ENCODE data around the gene DGKB.

DGKB gene

DNA sequence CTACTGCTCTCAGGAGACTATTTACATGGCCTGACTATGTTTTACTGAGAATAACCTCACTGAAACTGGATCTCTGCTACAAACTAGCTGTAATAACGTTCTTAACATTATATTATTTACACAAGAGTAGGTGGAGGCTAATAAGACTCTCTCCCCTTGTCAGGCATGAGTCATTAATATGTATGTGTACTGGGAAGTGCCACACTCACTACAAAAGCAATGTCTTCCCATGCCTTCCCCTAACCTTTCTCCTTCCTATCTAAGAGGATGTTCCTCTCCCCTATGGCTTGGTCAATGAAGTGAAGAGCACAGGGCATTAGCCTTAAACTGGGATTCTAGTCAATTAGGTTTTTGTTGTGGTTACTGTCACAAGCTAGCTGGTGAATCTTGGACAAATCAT lies 147.9 kb downstream of the DGKB start:
- DNase-seq: no peak

DNA sequence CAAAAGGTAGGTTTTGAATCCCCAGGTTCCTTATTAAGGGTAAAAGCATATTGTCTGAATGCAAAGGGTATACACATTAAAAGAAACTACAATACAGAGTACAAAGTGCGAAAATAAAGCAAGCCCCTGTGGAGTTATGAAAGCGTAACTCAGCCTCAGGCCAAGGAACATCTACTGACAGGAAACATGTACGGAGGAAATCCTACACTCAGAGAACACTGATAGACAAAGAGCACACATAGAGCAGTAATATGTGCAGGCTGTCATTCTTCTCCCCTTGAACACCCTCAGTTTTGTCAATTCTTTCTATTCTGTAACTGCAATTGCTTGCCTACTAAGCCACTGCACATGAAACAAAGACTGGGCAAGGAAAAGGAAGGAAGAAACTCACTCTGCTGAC lies 150.2 kb downstream of the DGKB start:
- DNase-seq: no peak

DNA sequence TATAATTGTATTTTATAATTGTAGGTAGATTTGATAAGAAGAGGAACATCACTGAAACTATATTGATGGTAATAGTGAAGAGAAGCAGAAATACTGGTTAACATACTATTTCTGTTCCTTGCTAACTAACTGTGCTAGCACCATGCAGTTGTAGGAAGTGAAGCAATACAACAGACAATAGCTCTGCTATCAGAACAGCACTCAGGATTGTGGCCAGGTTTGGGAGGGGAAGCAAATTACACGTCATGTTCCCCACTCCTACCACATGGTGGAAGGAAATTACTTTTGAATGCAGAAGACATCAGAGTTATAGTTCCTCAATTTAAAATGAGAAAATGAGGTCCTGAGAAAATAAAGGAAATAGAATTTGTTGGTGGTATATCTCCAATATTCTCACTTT lies 151.1 kb downstream of the DGKB start:
- DNase-seq: no peak

DNA sequence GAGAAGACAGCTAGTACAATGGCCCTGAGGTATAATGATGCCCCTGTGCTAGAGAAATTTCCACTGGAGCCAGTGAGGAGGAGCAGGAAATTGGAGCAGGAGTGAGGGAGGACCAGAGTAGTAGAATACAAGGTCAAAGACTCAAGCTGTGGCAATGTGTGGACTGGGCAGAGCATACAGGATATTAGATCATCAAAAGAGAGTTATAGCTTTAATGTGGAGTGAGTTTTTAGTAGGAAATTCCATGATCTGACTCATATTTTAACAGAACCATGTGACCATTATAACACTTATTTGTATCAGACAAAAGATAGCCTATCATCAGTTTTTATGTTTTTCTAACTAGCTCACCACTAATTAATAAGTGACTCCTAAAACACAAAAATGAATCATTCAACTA lies 154.1 kb downstream of the DGKB start:
- peak in 1 of 14 donors; percentile 5 for DNase-seq

DNA sequence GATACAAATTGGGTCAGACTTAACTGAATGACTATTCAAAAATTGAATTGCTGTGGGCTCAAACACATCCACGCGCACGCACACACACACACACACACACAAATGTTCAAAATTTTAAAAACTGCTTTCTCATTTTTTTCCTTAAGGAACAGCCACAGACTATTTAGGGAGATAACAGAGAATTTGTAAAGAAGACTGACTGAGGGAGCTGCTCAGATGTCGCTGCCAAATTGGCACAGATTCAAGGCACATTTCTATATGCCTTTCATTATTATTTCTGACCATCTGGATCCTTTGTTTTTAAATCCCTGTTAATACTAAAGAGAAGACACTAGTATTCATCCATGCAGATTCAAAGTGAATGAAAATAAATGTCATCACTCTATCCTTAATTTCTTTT lies 154.8 kb downstream of the DGKB start:
- peak in 1 of 14 donors; percentile 62 for DNase-seq

DNA sequence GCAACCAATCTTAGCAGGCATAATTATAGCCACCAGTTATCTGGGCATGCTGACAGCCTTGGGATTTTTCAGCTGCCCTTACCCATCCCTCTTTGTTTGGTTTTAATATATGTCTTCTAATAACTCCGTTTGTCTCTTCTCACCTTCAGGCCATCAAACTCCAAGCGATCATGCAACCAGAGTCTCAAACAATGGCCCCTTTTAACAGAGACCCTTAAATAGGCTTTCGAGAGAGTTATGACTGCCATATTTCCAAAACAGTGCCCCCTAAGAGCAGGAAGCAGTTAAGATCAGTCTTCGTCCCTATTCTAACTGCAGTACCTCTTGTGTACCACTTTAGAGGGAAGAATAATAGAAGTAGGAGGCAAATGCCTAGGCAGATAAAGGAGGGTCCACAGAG lies 157.5 kb downstream of the DGKB start:
- DNase-seq: no peak

DNA sequence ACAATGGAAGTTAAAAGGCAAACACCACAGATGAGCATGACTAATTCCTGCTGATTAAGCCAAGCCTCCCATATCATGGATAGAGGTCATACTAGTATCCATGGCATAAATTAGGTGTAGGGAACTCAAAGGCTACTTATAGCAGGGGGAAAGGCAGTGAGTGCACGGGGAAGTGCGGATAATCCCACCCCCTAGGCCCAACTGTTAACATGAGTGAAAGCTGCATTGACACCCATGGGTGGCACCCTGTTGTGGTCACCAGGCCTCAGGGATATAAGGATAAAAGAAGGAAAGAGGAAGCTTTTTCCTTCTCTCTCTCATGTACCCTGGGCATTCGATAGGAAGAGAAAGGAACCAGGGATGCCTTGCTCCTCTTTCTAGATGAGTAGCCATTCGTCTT lies 161.9 kb downstream of the DGKB start:
- no peak for DNase-seq

DNA sequence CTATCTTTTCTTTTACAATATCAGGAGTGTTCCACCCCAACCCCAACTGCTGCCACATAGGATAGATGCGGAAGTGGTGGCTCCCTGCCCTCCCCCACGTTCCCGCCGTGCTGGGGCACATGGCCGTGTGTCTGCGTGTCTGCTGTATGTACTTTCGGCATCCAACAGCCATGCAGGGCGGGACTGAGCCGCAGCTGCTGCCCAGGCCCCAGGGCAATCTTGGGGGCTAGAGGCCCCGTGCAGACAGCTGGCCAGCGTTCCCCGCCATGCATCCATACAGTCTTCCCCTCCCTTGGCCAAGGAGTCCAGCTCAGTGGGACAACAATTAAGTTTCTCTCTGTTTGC lies 162.7 kb downstream of the DGKB start:
- no peak for DNase-seq

DNA sequence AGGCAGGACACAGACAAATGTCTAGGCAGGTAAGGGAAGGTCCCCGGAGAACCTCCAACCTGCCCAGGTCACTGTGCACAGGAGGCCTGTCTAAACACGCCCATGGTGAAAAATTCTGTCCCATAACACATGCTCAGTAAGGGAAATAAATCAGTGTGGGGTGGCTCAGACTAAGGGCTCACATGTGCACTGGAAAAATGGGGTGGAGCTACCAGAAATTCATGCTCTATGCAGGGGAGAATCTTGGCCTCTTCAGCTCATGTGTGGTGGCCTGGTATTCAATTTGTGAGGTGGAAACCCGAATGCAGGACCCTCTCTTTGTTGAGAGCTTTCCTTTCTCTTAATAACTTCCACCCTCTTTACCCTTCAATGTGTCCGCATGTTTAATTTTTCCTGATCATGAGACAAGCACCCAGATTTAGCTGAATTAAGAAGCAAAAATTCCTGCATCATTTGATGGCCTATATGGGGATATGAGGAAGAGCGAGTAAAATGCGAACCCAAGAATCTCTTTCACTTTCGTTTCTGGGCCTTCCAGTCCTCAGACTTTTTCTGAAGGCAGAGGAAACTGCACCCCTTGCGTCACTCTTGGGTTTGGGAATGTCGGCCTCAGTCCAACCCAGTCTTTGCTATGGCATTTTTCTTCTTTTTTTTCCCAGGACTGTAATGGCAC lies 163.2 kb downstream of the DGKB start:
- DNase-seq: no peak

DNA sequence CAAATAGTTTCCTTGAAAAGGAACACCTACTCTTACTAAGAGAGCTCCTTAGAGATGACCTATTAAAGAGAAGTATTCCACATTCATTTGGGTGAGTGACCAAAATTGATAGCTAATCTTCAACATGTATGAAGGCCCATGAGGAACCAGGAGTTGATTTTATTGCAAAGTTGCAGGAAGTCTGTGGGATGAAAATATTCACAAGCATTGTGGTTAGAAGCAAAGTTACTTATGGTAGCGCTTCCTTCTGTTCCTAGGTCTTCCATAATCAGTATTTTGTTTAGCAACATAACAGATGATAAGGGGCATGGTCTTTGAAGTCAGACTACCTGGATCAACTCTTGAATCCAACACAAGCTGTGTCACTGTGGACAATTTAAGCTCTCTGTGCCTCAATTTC lies 164.5 kb downstream of the DGKB start:
- no peak for DNase-seq

DNA sequence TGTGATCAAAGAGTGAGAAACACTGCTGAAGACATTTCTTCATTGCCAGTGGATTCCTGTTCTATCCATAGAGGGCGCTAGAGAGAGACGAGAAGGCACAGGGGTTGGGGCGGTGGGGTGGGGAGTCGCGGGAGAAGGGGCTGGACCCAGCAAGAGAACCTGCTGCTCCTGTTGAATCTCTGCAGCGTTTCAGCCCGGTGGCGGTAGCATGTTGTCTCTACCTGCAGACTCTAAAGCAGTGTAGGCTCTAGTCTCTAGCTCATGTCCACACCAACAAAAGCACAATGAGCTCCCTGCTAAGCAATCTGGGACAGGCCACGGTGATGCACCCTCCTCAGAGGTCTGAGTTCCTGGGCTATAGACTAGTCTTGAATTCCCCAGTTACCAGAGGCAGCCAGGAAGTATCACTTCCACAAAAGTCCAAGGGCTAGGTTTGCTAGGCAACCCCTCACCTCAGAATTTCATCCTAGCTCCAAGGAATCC lies 167.7 kb downstream of the DGKB start:
- no peak for DNase-seq

DNA sequence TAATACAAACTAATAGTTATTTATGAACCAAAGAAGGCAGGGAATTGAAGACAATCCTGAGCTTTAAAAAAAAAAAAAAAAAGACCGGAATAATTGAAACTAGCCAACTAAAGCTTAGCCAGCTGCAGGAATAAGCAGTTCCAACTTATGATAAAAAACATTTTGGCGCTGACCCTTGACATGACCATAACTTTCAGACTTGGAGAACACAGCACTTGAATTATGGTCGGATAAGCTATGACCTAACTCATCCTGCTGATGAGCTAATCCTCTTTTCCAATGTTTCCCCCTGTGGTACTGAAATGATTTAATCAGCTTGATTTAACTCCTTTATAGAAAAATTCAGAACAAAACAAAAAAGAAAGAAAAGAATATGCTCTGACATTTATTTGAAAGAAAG lies 181.8 kb downstream of the DGKB start:
- DNase-seq: no peak

DNA sequence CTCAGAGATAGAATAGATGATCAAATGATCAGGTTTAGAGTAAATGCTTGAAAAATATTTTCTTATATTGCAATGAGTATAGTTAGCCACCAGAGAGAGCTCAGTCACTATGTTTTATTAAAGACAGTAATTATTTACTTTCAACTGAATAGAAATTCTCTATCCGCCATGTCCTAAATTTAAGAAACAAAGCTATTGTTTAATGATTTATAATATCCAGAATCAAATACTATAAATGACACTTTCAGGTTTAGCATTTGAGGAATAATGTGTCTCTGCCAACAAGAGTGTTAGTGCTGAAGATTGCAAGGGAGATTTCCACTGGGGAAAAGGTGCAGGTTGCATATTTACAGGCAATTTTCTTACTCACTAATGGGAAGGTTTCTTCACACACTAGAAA lies 184.7 kb downstream of the DGKB start:
- peak in 1 of 14 donors; percentile 9 for DNase-seq

DNA sequence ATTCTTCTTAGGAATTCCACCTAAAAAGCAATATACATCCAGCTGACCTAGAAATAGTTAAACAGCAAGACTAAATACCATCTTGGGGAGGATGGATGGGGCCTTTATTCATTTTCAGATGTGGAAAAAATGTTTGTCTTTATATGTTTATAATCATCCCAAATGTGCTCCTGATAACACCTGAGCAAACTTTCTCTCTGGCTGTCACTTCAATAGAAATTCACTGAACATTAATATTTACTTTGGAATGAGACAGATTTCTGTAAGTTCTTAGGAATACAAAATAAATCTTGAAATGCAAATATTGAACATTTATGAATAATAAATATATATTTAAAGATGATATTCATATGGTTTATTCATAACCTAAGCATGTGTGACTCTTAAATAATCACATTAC lies 185.4 kb downstream of the DGKB start:
- DNase-seq: no peak

DNA sequence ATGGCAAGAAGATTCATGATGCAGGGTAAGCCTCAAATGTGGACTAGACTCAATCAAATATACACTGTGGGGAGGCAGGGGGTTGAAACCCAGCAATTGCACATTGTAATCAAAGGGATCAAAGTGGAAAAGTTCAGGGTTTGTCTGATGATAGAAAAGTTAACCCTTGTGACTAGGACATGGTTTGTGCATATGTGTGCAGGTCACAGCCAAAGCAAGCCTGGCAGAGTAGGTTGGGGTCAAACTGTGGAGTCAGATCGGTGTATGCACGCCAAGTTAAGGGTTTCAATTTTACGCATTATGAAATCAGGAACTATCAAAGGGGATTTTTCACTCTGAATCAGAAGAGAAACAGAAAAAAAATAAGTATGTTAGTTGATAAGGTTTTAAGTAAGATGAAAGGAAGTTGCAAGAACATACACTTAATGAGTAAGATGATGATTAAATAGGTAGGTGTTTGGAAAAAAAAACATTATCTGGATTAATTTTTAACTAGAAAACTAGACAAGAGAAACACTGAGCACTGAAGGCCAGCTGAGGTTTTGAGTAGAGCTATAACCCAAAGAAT lies 188.3 kb downstream of the DGKB start:
- DNase-seq: no peak

DNA sequence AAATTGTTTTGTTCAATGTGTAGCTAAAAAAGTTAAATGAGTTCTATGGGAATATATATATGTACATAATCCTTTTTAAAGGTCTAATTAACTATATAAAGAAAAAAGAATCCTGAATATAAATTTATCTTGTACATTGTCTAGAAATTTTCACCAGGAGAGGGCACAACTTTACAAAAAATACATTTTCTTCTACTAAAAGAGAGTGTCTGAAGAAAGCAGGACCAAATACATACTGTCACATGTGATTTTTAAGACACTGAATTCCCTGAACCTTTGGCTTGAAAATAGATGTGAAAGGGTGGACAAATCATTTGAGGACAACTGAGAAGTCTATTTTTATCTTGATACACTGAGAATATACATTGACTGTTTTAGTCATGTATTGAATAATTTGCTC lies 204.3 kb downstream of the DGKB start:
- peak in 1 of 14 donors; percentile 7 for DNase-seq

DNA sequence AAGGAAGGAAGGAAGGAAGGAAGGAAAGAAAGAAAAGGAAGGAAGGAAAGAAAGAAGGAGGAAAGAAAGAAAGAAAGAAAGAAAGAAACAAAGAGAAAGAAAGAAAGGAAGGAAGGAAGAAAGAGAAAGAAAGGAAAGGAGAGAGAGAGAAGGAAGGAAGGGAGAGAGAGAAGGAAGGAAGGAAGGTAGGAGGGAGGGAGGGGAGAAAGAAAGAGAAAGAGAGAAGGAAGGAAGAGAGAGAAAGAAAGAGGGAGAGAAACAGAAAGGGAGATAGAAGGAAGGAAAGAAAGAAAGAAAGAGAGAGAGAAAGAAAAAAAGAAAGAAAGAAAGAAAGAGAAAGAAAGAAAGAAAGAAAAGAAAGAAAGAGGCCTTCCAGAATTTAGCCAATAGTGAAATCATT lies 204.9 kb downstream of the DGKB start:
- DNase-seq: no peak

DNA sequence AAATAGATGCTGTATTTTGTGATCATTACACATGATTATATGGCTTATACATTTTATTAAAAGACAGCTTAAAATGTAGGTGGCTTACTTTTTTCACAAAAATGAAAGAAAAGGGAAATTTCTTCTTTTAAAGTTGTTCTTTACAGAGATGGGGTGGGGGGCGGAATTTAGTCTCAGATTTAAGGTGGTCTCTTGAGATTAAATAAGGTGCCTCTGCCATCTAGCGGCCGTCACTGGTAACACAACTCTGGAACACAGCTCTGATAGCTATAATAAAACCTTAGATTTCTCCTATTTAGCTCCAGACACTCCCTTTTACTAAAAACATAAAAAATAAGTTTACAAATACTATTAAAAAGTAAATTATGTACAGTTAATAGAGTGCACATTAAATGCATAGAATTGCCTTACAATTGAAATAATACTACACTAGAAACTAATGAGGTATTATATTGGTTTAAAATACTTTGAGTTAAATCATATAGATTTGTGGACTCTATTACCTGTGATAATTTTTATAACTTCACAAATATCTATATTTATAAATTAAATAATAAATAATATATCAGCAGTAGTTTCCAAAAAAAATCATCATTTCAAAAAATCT lies 210.9 kb downstream of the DGKB start:
- DNase-seq: peak in 5 of 14 donors; percentile 3 to 36 (median 14)

DNA sequence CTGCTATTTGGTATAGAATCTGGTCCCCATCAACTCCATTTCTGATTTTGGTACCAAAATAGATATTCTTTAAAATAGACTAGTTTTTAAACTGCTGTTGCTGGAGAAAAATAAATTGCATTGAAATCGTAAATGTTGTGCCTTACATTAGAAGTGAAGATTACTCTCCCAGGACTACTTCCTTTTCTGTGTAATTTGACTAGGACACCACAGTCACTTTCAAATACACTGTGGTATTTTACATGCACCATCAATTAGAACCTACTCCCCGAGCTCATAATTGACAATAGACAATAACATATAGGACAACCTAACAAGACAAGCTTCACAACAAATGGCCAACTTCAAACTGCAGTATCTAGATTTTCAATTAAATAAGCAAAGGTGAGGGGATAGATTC lies 211.5 kb downstream of the DGKB start:
- peak in 1 of 14 donors; percentile 15 for DNase-seq

DNA sequence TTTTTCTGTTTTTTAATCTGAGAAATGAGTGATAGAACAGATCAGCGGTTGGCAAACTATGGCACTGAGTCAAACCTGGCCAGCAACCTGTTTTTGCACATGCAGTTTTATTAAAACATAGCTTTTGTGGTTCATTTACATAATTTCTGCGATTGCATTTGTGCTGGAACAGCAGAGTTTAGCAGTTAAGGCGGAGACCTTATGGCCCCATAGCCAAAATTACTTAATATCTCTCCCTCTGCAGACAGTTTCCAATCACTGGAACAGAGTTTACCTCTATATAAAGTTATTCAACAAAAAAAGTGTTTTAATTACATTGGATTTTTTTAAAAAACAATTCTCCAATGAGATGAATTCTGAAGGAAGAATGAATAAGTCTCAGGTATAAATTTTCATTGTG lies 212.1 kb downstream of the DGKB start:
- no peak for DNase-seq

DNA sequence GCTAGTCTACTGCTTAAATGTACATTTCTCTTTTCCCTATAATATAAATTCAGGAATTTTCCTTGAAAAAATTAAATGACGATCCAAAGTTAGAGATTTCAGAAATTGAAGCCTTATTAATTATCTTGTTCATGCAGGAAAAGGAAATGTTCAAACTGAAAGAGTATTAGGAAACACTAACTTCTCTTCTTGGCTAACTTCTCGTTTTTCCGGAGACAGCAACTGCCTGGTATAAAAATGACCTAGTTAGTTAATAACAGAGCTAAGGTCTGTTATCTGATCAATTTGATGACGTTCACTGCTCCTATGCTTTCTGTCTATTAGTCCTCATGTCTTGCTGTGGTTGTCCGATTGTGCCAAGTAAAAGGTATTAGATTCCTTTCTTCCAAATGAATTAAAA lies 212.5 kb downstream of the DGKB start:
- no peak for DNase-seq

DNA sequence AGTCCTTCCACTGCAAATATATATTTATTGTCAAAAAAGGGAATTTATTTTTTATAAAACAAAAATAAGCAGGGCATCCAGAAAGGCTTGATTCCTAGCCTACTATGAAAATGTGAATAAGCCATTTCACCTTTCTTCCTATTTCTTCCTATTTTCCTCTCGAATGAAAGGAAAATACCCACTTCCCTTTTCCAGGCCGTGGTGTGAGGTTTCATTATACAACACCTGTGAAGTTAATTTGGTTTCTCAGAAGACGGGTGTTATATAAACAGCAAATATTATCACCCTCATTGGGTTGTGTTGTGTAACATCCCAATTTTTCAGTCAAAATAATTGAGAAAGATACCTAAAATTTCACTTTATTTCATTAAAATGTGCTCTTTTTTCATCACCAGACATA lies 214.3 kb downstream of the DGKB start:
- DNase-seq: no peak

DNA sequence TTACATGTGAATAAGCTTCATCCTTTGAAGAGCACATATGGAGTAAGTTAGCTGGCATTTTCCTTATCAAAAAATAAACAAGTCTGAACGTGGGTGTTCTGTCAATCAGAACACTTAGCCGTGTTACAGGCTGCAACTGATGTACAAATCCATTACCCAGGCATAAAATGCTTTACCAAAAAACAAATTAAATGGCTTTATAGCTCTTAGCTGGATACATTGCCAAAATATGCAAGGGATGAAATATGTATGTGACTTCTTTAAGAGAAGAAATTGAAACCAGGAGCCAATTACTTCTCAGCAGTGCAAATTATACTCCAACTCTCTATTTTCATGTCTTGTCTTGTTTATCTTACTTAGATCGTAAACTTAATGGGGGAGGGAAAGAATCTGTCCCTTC lies 214.8 kb downstream of the DGKB start:
- no peak for DNase-seq

DNA sequence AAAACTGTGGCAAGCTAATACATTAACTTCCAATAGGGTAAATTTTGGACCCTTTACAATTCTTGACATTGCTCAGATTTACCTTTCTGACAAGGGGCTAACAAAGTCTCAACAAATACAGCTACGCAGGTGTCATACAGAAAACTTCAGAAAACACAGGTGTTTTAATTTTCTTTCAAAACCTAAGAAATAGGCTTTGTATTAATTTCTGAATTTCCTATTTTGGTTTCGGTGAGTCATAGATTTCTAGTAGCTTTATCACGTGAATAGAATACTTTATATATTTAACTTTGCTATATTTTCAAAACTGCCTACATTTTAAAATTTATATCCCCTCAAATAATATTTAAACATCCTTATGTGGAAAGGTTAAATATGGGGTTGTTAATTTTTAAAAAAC lies 215.3 kb downstream of the DGKB start:
- DNase-seq: no peak

Data from C1 segment of cervical spinal cord (tissue), 14 donors.